ENCODE measurements around the gene IQCE. TPM values are rescaled to one million over a fixed set of nuclear protein-coding genes. Genes with fewer than 3 reads are reported as not detected.

Gene IQCE
- total RNA-seq, 1 experiment from 2014 or later: 13.4 TPM

- ChIA-PET CTCF (no interaction called here), POLR2A (interaction anchor here (0.5 kb wide), 1 partner anchor 27 kb away, joined by 16 read pairs; no protein-coding TSS in a partner anchor)
- Mint-ChIP-seq H3K27ac (ENCODE audit: unreplicated experiment) (no peak overlapping the region), H3K9me3 (ENCODE audit: unreplicated experiment) (no peaks in the 10 kb centered on the region), H3K27me3 (ENCODE audit: insufficient read depth, unreplicated experiment) (no peaks in the 10 kb centered on the region), H3K36me3 (ENCODE audit: insufficient read depth, unreplicated experiment) (peaks cover 12% of the 10 kb centered on the region), H3K4me1 (ENCODE audit: low read depth, unreplicated experiment) (no peaks in the 10 kb centered on the region), H3K4me3 (ENCODE audit: unreplicated experiment) (no peak overlapping the region)
- H3K4me3 ChIP-seq (ENCODE audit: low read depth, low read length): no peak overlapping the region
- BruUV-seq (replicated peaks): no TSS peak
- no peaks in the 10 kb centered on the region; the same call in 1 of the 2 replicates for H3K36me3 ChIP-seq (ENCODE audit: control insufficient read depth, insufficient read depth, low read length)
- H3K4me1 ChIP-seq: no peaks in the 10 kb centered on the region
- no peaks in the 10 kb centered on the region for H3K27me3 ChIP-seq (replicated peaks; ENCODE audit: control insufficient read depth, insufficient read depth, low read length)
- TF ChIP-seq CTCF (IDR thresholded peaks at IDR 0.05; ENCODE audit: insufficient read depth in 1 of 2, low read depth in 1 of 2, low read length in 1 of 2, severe bottlenecking in 1 of 2, unreplicated experiment in 1 of 2): no peak
- DNase-seq: no peak
- H3K9me3 ChIP-seq: no peaks in the 10 kb centered on the region
- intact Hi-C loops (cut with micrococcal nuclease; ENCODE audit: unreplicated experiment): no loop called here
Observed at GRCh38 chr7:2595258-2595860, 36.6 kb downstream of the IQCE start.

GRCh38 chr7:2596464-2597272 is 37.9 kb downstream of the IQCE start:
- Mint-ChIP-seq H3K9me3 (ENCODE audit: unreplicated experiment) (no peaks in the 10 kb centered on the region), H3K4me3 (ENCODE audit: unreplicated experiment) (no peak overlapping the region), H3K27ac (ENCODE audit: unreplicated experiment) (no peak overlapping the region), H3K27me3 (ENCODE audit: insufficient read depth, unreplicated experiment) (no peaks in the 10 kb centered on the region), H3K4me1 (ENCODE audit: low read depth, unreplicated experiment) (no peaks in the 10 kb centered on the region), H3K36me3 (ENCODE audit: insufficient read depth, unreplicated experiment) (peaks cover 17% of the 10 kb centered on the region)
- no TSS peak for BruUV-seq (replicated peaks)
- CTCF ChIA-PET: interaction anchor here (0.6 kb wide), 1 partner anchor 155 kb away, joined by 4 read pairs; no protein-coding TSS in a partner anchor
- Histone ChIP-seq H3K27me3 (replicated peaks; ENCODE audit: control insufficient read depth, insufficient read depth, low read length) (no peaks in the 10 kb centered on the region), H3K4me1 (no peaks in the 10 kb centered on the region), H3K36me3 (ENCODE audit: control insufficient read depth, insufficient read depth, low read length) (no peaks in the 10 kb centered on the region; the same call in 1 of the 2 replicates), H3K4me3 (ENCODE audit: low read depth, low read length) (no peak overlapping the region), H3K9me3 (no peaks in the 10 kb centered on the region)
- TF ChIP-seq CTCF (IDR thresholded peaks at IDR 0.05; ENCODE audit: insufficient read depth in 1 of 2, low read depth in 1 of 2, low read length in 1 of 2, severe bottlenecking in 1 of 2, unreplicated experiment in 1 of 2): no peak
- DNase-seq: no peak
- intact Hi-C loops (cut with micrococcal nuclease; ENCODE audit: unreplicated experiment): no loop called here
- POLR2A ChIA-PET: interaction anchor here (0.6 kb wide), 1 partner anchor 66 kb away, joined by 3 read pairs; no protein-coding TSS in a partner anchor

- no peak for TF ChIP-seq CTCF (IDR thresholded peaks at IDR 0.05; ENCODE audit: insufficient read depth in 1 of 2, low read depth in 1 of 2, low read length in 1 of 2, severe bottlenecking in 1 of 2, unreplicated experiment in 1 of 2)
- no peaks in the 10 kb centered on the region for H3K4me1 Mint-ChIP-seq (ENCODE audit: low read depth, unreplicated experiment)
- no peak for DNase-seq
- ChIA-PET CTCF (no interaction called here), POLR2A (no interaction called here)
- no peaks in the 10 kb centered on the region for H3K9me3 ChIP-seq
- peaks cover 22% of the 10 kb centered on the region for H3K36me3 Mint-ChIP-seq (ENCODE audit: insufficient read depth, unreplicated experiment)
- H3K4me3 Mint-ChIP-seq (ENCODE audit: unreplicated experiment): no peak overlapping the region
- H3K36me3 ChIP-seq (ENCODE audit: control insufficient read depth, insufficient read depth, low read length): no peaks in the 10 kb centered on the region; the same call in none of the 2 replicates
- no peaks in the 10 kb centered on the region for H3K27me3 ChIP-seq (replicated peaks; ENCODE audit: control insufficient read depth, insufficient read depth, low read length)
- no peaks in the 10 kb centered on the region for H3K4me1 ChIP-seq
- BruUV-seq (replicated peaks): no TSS peak
- no peaks in the 10 kb centered on the region for H3K9me3 Mint-ChIP-seq (ENCODE audit: unreplicated experiment)
- H3K4me3 ChIP-seq (ENCODE audit: low read depth, low read length): no peak overlapping the region
- no peaks in the 10 kb centered on the region for H3K27me3 Mint-ChIP-seq (ENCODE audit: insufficient read depth, unreplicated experiment)
- H3K27ac Mint-ChIP-seq (ENCODE audit: unreplicated experiment): no peak overlapping the region
- intact Hi-C loops (cut with micrococcal nuclease; ENCODE audit: unreplicated experiment): no loop called here
Observed at GRCh38 chr7:2597273-2597640, 38.5 kb downstream of the IQCE start.

Data from Caco-2 (cell line).